CD4-positive, alpha-beta T cell treated with Interleukin-6 for 4 hours (primary cell): Measurements from ENCODE around the gene PIK3R3.
"Not testable (repeated sequence)": the region's sequence is repeated elsewhere in the genome, so short reads cannot be mapped to it uniquely, and the experiment has no call there.

Experiments used
- DNase-seq: peaks from one replicate; pipeline ENCODE4 v3.0.0-alpha.2; 2020; ENCODE audit warnings: mixed read lengths

PIK3R3 gene

DNA sequence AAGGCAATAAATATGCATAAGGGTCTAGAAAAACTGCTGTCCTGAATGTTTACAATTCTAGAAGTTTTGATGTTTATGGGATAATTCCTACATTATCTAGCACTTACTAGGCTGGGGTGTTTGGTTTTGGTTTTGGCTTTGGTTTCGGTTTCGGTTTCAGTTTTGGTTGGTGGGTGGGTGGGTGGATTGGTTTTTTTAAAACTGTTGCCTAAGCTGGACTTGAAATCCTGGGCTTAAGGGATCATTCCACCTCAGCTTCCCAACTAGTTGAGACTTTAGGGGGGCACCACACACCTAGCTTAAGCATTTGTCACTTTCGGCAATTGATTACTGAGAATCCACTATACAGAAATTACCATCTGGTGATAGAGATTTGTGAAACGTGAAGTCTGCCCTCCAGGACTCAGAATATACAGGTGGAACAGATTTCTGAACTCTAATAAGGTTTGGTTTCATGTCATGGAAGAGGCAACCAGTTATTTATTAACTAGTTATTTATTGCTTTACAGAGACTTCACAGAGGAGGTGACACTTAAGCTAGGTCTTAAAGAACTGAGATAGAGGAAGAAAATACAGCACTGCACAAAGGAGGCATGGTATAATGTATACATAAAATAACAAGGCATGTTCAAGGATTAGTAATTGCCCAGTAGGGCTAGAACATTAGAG, 69.6 kb downstream of the PIK3R3 start:
- peak; percentile 16 for DNase-seq

GRCh38 chr1:46061146-46061545, 71.3 kb downstream of the PIK3R3 start:
- no peak for DNase-seq

DNA sequence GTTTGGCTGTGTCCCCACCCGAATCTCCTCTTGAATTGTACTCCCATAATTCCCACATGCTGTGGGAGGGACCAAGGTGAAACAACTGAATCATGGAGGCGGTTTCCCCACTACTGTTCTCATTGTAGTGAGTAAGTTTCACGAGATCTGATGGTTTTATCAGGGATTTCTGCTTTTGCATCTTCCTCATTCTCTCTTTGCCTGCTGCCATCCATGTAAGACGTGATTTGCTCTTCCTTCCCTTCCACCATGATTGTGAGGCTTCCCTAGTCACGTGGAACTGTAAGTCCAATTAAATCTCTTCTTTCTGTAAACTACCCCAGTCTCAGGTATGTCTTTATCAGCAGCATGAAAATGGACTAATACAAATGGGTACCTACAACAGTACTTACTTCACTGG, 73.5 kb downstream of the PIK3R3 start:
- DNase-seq: no peak

DNA sequence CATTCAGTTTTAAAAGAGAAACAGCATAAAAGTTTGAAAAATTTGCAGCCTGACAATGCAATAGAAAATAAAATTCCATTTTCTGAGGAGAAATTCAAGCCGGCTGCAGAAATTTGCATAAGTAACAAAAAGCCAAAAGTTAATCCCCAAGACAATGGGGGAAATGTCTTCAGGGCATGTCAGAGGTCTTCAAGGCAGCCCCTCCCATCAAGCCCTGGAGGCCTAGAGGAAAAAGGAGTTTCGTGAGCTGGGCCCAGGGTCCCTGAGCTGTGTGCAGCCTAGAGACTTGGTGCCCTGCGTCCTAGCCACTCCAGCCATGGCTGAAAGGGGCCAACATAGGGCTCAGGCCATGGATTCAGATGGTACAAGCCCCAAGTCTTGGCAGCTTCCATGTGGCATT, 74.6 kb downstream of the PIK3R3 start:
- no peak for DNase-seq

- DNase-seq: not testable (repeated sequence)
Observed at GRCh38 chr1:46057215-46057614, 75.2 kb downstream of the PIK3R3 start.

GRCh38 chr1:46056325-46056724, 76.1 kb downstream of the PIK3R3 start:
- no peak for DNase-seq

GRCh38 chr1:46053734-46054133, 78.7 kb downstream of the PIK3R3 start:
- DNase-seq: no peak

GRCh38 chr1:46044116-46044515, 88.3 kb downstream of the PIK3R3 start:
- DNase-seq: no peak

GRCh38 chr1:46043458-46044017, 88.9 kb downstream of the PIK3R3 start:
- no peak for DNase-seq

GRCh38 chr1:46041974-46042373, 90.5 kb downstream of the PIK3R3 start:
- no peak for DNase-seq

GRCh38 chr1:46041551-46041950, 90.9 kb downstream of the PIK3R3 start:
- DNase-seq: no peak

DNA sequence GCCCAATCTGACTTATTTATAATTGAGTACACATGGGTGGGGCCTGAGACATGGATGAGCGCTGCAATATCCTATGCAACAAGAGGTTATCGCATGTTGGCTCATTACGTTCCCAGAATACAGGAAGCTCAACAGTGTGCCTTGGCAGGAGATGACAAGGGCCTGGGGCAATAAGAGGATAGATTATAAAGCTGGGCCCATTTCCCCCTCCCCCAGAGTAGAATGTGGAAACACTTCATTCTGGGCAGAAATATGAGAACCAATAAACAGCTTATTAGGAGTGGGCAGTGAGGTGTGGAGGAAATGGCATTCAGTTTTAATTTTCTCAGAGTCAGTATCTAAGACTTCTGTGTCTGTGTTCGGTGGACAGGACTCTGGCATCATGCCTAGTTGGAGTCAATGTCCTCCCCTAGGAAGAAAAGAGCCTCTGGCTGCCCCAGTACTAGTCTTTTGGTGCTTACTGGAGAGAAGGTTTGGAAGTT, 92.8 kb downstream of the PIK3R3 start:
- no peak for DNase-seq

GRCh38 chr1:46036894-46037839, 95.3 kb downstream of the PIK3R3 start:
- peak; percentile 89 for DNase-seq

DNA sequence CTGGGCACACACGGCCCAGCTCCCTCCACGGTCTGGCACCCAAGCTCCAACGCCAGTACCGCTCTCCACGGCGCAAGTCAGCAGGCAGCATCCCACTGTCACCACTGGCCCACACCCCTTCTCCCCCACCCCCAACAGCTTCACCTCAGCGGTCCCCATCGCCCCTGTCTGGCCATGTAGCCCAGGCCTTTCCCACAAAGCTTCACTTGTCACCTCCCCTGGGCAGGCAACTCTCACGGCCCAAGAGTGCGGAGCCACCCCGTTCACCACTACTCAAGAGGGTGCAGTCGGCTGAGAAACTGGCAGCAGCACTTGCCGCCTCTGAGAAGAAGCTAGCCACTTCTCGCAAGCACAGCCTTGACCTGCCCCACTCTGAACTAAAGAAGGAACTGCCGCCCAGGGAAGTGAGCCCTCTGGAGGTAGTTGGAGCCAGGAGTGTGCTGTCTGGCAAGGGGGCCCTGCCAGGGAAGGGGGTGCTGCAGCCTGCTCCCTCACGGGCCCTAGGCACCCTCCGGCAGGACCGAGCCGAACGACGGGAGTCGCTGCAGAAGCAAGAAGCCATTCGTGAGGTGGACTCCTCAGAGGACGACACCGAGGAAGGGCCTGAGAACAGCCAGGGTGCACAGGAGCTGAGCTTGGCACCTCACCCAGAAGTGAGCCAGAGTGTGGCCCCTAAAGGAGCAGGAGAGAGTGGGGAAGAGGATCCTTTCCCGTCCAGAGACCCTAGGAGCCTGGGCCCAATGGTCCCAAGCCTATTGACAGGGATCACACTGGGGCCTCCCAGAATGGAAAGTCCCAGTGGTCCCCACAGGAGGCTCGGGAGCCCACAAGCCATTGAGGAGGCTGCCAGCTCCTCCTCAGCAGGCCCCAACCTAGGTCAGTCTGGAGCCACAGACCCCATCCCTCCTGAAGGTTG, 97.6 kb downstream of the PIK3R3 start:
- DNase-seq: no peak

GRCh38 chr1:46030876-46031660, 101.4 kb downstream of the PIK3R3 start:
- DNase-seq: no peak

- no peak for DNase-seq
Observed at GRCh38 chr1:46030074-46030870, 102.2 kb downstream of the PIK3R3 start.

DNA sequence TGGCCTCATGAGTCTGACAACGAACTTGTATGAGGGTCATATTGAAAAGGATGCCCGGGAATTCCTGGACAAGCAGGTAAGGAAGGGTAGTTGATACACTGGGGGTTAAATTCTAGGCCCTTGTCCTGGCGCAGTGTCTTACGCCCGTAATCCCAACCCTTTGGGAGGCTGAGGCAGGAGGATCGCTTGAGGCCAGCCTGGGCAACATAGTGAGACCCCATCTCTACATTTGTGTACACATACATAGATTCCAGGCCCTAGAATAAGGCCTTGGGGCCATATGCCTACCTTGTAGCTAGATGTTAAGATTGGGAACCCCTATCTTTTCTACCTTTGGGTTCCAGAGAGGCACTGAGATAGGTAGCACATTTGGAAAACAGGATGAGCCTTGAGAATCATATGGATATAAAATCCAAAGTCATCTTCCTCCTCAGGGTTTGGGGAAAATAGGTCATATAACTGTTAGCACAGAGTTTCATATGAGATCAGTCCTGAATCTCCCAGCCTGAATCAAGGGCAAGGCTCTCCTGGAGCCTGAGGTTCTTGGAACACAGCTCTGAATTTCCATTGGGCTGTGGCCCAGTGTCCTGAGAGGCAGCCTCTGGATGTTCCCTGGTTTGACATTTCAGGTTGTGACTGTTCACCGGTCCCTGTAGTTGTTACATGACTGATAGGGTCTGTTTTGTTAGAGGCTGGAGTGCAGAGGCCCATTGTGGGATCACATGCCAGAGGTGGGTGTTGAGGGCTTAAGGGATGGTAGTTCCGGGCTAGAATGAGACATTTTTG, 104.4 kb downstream of the PIK3R3 start:
- DNase-seq: no peak

- no peak for DNase-seq
Observed at GRCh38 chr1:46026531-46026930, 105.9 kb downstream of the PIK3R3 start.

- DNase-seq: no peak
Observed at GRCh38 chr1:46021046-46021996, 111.1 kb downstream of the PIK3R3 start.
